Measurements from ENCODE around the gene CKLF.
A peak's percentile ranks its signal among the peaks of the same experiment; 100 is the strongest.

The CKLF gene

GRCh38 chr16:66517586-66518263 is 34.7 kb upstream of the CKLF start:
- no peak for DNase-seq (ENCODE audit: low read depth in 2 of 2)

- no peak for DNase-seq (ENCODE audit: low read depth in 2 of 2)
Measured at GRCh38 chr16:66519482-66520373, 32.6 kb upstream of the CKLF start.

- no peak for DNase-seq (ENCODE audit: low read depth in 2 of 2)
Measured at GRCh38 chr16:66520406-66521170, 31.8 kb upstream of the CKLF start.

- DNase-seq (ENCODE audit: low read depth in 2 of 2): no peak
Measured at GRCh38 chr16:66521252-66521713, 31.1 kb upstream of the CKLF start.

- peak; percentile 93 to 96 for DNase-seq (ENCODE audit: low read depth in 2 of 2)
Measured at GRCh38 chr16:66521951-66522771, 30.2 kb upstream of the CKLF start.

- no peak for DNase-seq (ENCODE audit: low read depth in 2 of 2)
Measured at GRCh38 chr16:66522816-66523590, 29.4 kb upstream of the CKLF start.

- no peak for DNase-seq (ENCODE audit: low read depth in 2 of 2)
Measured at GRCh38 chr16:66523861-66524354, 28.5 kb upstream of the CKLF start.

- no peak for DNase-seq (ENCODE audit: low read depth in 2 of 2)
Measured at GRCh38 chr16:66524601-66525164, 27.7 kb upstream of the CKLF start.

GRCh38 chr16:66525396-66526180 is 26.8 kb upstream of the CKLF start:
- DNase-seq (ENCODE audit: low read depth in 2 of 2): no peak

GRCh38 chr16:66528294-66528693 is 24.1 kb upstream of the CKLF start:
- DNase-seq (ENCODE audit: low read depth in 2 of 2): no peak

GRCh38 chr16:66529475-66529874 is 22.9 kb upstream of the CKLF start:
- DNase-seq (ENCODE audit: low read depth in 2 of 2): no peak

- DNase-seq (ENCODE audit: low read depth in 2 of 2): no peak
Measured at GRCh38 chr16:66534376-66534799, 18.0 kb upstream of the CKLF start.

- DNase-seq (ENCODE audit: low read depth in 2 of 2): no peak
Measured at GRCh38 chr16:66536525-66536924, 15.9 kb upstream of the CKLF start.

GRCh38 chr16:66537236-66537635 is 15.1 kb upstream of the CKLF start:
- no peak for DNase-seq (ENCODE audit: low read depth in 2 of 2)

GRCh38 chr16:66538910-66539309 is 13.5 kb upstream of the CKLF start:
- no peak for DNase-seq (ENCODE audit: low read depth in 2 of 2)

- DNase-seq (ENCODE audit: low read depth in 2 of 2): no peak
Measured at GRCh38 chr16:66539623-66540469, 12.5 kb upstream of the CKLF start.

GRCh38 chr16:66541388-66542355 is 10.7 kb upstream of the CKLF start:
- no peak for DNase-seq (ENCODE audit: low read depth in 2 of 2)
